Upper lobe of left lung (tissue), 4 donors: Measurements from ENCODE around the gene ALCAM.

ENCODE experiments used
- POLR2A ChIP-seq, 4 donors: fragments of 450-650 bp; IDR thresholded peaks; one replicate each; pipeline ENCODE4 v1.5.1; 2016 to 2017; ENCODE audit warnings: antibody characterized with exemption in 4 of 4, mild to moderate bottlenecking in 2 of 4
- POLR2AphosphoS5 ChIP-seq, 2 donors: sonication (generic); formaldehyde crosslinking; IDR thresholded peaks; one replicate each; pipeline ENCODE4 v1.5.1; 2017; ENCODE audit warnings: antibody characterized with exemption in 2 of 2
- TF ChIP-seq, protein P1 (sequence below), 6 experiments: fragments of 450-650 bp in 4 of 6; fragments of 200-600 bp in 2 of 6; sonication (generic) in 2 of 6; IDR thresholded peaks; one replicate each; pipeline ENCODE4 v1.5.1; 2016 to 2019; ENCODE audit warnings: antibody characterized with exemption in 6 of 6

DNA sequence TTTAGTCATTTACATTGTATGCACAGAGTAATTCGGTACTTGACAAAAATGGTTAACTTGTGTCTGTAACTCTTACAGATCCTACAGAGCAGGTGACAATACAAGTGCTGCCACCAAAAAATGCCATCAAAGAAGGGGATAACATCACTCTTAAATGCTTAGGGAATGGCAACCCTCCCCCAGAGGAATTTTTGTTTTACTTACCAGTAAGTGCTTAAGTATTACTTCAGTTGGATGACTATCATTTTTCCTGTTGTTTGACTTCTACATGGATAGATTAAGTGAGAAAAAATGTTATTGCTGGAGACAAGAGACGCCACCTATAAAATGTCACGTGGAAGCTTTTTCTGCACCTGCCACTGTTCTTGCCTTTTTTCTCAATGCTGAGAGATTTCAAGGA is 173.2 kb downstream of the ALCAM start:
- TF ChIP-seq, protein P1, sequence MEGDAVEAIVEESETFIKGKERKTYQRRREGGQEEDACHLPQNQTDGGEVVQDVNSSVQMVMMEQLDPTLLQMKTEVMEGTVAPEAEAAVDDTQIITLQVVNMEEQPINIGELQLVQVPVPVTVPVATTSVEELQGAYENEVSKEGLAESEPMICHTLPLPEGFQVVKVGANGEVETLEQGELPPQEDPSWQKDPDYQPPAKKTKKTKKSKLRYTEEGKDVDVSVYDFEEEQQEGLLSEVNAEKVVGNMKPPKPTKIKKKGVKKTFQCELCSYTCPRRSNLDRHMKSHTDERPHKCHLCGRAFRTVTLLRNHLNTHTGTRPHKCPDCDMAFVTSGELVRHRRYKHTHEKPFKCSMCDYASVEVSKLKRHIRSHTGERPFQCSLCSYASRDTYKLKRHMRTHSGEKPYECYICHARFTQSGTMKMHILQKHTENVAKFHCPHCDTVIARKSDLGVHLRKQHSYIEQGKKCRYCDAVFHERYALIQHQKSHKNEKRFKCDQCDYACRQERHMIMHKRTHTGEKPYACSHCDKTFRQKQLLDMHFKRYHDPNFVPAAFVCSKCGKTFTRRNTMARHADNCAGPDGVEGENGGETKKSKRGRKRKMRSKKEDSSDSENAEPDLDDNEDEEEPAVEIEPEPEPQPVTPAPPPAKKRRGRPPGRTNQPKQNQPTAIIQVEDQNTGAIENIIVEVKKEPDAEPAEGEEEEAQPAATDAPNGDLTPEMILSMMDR (IDR thresholded peaks at IDR 0.05), result no peak
- TF ChIP-seq POLR2A (IDR thresholded peaks at IDR 0.05), result no peak
- TF ChIP-seq POLR2AphosphoS5 (IDR thresholded peaks at IDR 0.05), result no peak
